Adrenal gland (tissue), 5 donors: Measurements from ENCODE around the gene DIO3.

ENCODE experiments used
- POLR2A ChIP-seq, 2 donors: fragments of 450-650 bp; IDR thresholded peaks; one replicate each; pipeline ENCODE4 v1.6.1; 2017; ENCODE audit warnings: antibody characterized with exemption in 2 of 2, mild to moderate bottlenecking in 2 of 2, moderate library complexity in 1 of 2
- TF ChIP-seq, protein P1 (sequence below), 6 experiments: fragments of 450-650 bp in 4 of 6; fragments of 200-600 bp in 2 of 6; sonication (generic) in 1 of 6; IDR thresholded peaks; 1 replicate in 5 of 6; 2 replicates in 1 of 6; pipeline versions ENCODE4 v1.5.1 to v1.8.0; 2016 to 2021; ENCODE audit warnings: antibody characterized with exemption in 6 of 6, mild to moderate bottlenecking in 2 of 6, moderate library complexity in 1 of 6
- donor health status: DM: no; HTN: no; CAD: no.

DNA sequence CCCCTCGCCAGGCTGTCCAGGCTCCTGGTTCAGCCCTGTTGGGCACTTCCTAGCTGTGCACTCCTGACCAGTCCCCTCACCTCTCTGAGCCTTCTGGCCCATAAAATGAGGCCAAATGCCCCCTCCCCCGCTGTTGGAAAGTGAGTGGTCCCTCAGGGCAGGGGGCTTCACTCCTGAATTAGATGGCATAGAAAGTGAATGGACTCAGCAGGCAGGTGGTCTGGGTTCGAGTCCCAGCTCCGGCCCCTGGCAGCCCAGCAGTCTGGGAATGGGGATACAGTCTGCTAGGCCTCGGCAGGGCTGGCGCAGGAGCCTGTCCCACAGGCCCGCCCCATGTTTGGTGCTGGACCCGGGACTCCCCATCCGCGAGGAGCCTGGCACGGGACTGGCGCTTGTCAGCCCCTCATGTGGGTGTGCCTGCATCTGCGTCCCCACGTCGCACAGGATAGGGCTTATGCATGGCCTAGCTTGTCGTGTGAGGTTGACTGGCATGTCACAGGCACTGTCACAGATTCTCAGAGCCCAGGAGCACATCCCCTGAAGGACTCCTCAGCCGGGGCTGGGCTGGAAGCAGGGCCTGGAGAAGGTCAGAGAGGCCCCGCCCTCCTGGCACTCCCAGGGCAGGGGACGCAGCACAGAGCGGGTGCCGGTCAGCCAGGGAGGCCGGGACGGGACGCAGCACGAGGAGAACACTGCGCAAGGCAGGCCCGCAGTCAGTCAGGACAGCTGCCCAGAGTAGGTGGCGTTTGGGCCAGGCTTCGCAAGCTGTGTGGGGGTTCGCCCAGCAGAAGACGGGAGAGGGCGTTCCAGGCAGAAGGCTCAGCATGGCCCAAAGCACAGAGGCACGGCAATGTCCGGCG, 40.5 kb downstream of the DIO3 start:
- TF ChIP-seq, protein P1, sequence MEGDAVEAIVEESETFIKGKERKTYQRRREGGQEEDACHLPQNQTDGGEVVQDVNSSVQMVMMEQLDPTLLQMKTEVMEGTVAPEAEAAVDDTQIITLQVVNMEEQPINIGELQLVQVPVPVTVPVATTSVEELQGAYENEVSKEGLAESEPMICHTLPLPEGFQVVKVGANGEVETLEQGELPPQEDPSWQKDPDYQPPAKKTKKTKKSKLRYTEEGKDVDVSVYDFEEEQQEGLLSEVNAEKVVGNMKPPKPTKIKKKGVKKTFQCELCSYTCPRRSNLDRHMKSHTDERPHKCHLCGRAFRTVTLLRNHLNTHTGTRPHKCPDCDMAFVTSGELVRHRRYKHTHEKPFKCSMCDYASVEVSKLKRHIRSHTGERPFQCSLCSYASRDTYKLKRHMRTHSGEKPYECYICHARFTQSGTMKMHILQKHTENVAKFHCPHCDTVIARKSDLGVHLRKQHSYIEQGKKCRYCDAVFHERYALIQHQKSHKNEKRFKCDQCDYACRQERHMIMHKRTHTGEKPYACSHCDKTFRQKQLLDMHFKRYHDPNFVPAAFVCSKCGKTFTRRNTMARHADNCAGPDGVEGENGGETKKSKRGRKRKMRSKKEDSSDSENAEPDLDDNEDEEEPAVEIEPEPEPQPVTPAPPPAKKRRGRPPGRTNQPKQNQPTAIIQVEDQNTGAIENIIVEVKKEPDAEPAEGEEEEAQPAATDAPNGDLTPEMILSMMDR (IDR thresholded peaks at IDR 0.05), result no peak
- no peak for TF ChIP-seq POLR2A (IDR thresholded peaks at IDR 0.05)
